Lower lobe of right lung (tissue), 2 donors: Measurements from ENCODE around the gene C13orf46. TPM values are rescaled to one million over a fixed set of nuclear protein-coding genes. Genes with fewer than 3 reads are reported as not detected.
A peak's percentile ranks its signal among the peaks of the same experiment; 100 is the strongest.

ENCODE experiments used
- ATAC-seq, 2 donors: fragments of 200-7000 bp; cut with Tn5 transposase; one replicate each; pipeline ENCODE4 v1.9.1; 2020 to 2022; ENCODE audit warnings: mild to moderate bottlenecking in 2 of 2, moderate library complexity in 2 of 2
- DNase-seq: peaks from one replicate; pipeline ENCODE4 v3.0.0-alpha.2; 2020
- H3K27ac ChIP-seq: fragments of 200-600 bp; one replicate; pipeline ENCODE4 v1.8.0; 2022
- H3K27me3 ChIP-seq: fragments of 200-600 bp; one replicate; pipeline ENCODE4 v1.8.0; 2022; ENCODE audit warnings: low read depth
- H3K36me3 ChIP-seq: fragments of 200-600 bp; one replicate; pipeline ENCODE4 v1.8.0; 2022; ENCODE audit warnings: mild to moderate bottlenecking
- H3K4me1 ChIP-seq: fragments of 200-600 bp; one replicate; pipeline ENCODE4 v1.8.0; 2022
- H3K4me3 ChIP-seq: fragments of 200-600 bp; one replicate; pipeline ENCODE4 v1.8.0; 2022; ENCODE audit warnings: mild to moderate bottlenecking
- H3K9me3 ChIP-seq: fragments of 200-600 bp; one replicate; pipeline ENCODE4 v1.8.0; 2022
- intact Hi-C: fragments of 100-400 bp; cut with DNase I; formaldehyde crosslinking; loops from one replicate; pipeline ENCODE4 v1.11.0; 2022
- total RNA-seq: library from RNA; stranded (reverse); fragmentation: NEBNext Ultra II Directional; extraction: Animal tissue kit (Norgen Biotek cat#: 25700); gene quantifications from one replicate; pipeline ENCODE4 v1.2.1, GENCODE V29; 2021
- TF ChIP-seq, protein P1 (sequence below): fragments of 200-600 bp; IDR thresholded peaks from one replicate; pipeline ENCODE4 v1.8.0; 2022; ENCODE audit warnings: antibody characterized with exemption, mild to moderate bottlenecking
- donor health status: DM: no; HTN: yes; CAD: no; lungs with severe emphysema.

C13orf46 gene
- total RNA-seq, 1 donor from 2014 or later = 14.0 TPM

DNA sequence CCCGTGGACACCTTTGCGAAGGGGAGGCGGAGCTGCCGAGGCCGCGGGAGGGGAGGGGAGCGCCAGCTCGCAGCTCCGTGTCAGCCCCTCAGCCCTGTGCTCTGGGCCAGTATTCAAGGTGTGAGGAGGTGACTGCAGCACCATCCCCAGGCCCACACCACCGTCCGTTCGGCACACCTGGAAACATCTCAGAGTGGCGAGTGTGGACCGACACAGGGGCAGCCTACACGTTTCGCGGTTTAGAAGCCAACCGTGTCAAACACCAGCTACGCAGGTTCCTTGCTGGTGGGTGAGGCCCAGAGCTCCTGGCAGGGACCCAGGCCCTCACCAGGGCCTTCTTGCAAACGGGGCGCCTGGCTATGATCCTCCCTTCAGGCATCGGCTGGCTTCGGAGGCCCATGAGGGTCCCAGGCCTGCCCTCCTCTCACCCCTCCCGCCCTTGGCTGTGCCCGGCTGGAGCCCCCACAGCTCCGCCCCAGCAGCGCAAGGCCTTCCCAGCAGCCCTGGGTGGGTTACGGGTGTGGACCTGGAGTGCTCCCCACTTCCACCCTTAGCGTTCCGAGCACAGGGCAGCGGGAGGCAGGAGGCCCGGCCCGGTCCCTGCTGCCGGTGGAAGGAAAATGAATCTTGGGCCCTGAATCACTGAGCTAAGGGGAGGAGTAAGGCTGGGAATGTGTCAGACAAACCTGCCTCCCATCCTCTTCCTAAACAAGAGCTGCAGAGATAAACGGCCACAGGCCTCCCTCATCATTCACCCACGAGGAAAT lies 1.2 kb downstream of the C13orf46 start:
- H3K27me3 ChIP-seq = no peaks in the 10 kb centered on the region
- no peak for ATAC-seq
- DNase-seq = peak; percentile 36
- TF ChIP-seq, protein P1, sequence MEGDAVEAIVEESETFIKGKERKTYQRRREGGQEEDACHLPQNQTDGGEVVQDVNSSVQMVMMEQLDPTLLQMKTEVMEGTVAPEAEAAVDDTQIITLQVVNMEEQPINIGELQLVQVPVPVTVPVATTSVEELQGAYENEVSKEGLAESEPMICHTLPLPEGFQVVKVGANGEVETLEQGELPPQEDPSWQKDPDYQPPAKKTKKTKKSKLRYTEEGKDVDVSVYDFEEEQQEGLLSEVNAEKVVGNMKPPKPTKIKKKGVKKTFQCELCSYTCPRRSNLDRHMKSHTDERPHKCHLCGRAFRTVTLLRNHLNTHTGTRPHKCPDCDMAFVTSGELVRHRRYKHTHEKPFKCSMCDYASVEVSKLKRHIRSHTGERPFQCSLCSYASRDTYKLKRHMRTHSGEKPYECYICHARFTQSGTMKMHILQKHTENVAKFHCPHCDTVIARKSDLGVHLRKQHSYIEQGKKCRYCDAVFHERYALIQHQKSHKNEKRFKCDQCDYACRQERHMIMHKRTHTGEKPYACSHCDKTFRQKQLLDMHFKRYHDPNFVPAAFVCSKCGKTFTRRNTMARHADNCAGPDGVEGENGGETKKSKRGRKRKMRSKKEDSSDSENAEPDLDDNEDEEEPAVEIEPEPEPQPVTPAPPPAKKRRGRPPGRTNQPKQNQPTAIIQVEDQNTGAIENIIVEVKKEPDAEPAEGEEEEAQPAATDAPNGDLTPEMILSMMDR = no peak
- H3K4me1 ChIP-seq = peaks cover 22% of the 10 kb centered on the region
- no peak overlapping the region for H3K27ac ChIP-seq
- H3K4me3 ChIP-seq = no peak overlapping the region
- intact Hi-C loops = no loop called here
- no peaks in the 10 kb centered on the region for H3K9me3 ChIP-seq
- H3K36me3 ChIP-seq = peaks cover 14% of the 10 kb centered on the region

DNA sequence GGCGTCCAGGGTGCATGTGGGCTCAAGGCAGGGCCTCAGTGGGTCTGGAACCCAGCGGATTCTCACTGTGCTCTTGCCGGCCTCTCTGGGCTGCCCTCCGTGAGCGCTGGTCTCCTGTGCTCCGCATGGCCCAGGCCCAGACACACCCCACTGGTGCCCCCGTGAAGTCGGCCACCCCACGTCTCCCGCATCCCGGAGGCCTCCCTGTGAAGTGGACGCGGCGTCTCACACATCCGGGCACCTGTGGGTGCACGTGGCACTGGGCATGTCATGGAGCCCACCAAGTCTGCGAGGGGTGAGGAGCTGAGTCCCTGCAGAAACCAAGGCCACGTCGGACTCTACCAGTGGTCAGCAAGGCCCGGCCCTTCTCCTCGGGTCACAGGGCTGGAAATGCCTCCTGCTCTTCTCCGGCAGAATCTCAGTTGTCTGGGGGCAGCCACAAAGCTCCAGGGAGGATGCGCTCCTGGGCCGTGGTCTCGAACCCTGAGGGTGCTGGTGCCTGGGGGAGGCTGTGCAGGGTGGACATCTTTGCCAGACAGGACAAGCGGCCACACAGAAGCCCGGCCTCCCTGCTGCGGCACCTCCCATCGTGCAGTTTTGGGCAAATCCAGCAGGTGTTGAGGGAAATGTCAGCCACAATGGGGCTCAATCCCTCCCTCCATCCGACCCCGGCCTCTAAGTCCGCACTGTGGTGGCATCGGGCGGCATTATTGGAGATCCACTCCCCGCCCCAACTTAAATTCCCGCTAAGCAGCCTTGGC lies 2.2 kb downstream of the C13orf46 start:
- Histone ChIP-seq H3K4me1 (peaks cover 14% of the 10 kb centered on the region), H3K36me3 (peaks cover 8% of the 10 kb centered on the region), H3K9me3 (no peaks in the 10 kb centered on the region), H3K27me3 (no peaks in the 10 kb centered on the region), H3K4me3 (no peak overlapping the region), H3K27ac (peak overlapping the region; percentile 80)
- DNase-seq (peak; percentile 46), ATAC-seq (no peak)
- intact Hi-C loops = no loop called here
- TF ChIP-seq, protein P1 = no peak

DNA sequence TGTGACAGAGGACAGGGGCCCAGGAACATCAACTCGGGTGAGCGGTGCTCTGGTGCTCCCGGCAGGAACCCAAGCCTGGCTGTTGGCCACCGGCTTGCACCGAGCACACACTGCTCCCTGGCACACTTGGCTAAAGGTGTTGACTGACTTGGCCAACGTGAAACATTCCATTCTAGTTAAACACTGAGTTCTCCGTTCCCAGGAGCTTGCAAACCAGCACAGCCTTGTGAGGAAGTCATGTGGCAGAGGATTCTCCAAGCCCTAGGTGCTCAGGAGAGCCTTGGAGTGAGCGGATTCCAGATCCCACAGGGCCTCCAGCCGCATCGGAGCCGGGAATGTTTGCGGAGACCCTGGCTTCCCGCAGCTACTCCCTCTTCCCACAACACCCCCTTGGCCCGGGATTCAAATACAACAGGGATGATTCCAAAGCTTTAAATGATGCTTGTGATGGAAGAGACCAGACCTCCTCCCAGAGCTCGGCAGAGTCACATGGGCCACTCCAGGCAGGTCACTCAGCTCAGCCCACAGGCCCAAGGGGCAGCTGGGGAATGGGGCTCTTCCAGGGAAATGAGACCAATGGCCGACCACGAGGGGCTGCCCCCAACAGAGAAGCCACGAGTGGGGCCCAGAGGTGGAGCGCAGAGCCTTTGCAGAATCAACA lies 2.9 kb downstream of the C13orf46 start:
- TF ChIP-seq, protein P1 = no peak
- Histone ChIP-seq H3K27me3 (no peaks in the 10 kb centered on the region), H3K4me3 (peak overlapping the region; percentile 13), H3K4me1 (peaks cover 12% of the 10 kb centered on the region), H3K27ac (peak overlapping the region; percentile 80), H3K36me3 (peaks cover 8% of the 10 kb centered on the region), H3K9me3 (no peaks in the 10 kb centered on the region)
- ATAC-seq (peak; percentile 90 to 92), DNase-seq (peak; percentile 79)
- intact Hi-C loops = no loop called here

DNA sequence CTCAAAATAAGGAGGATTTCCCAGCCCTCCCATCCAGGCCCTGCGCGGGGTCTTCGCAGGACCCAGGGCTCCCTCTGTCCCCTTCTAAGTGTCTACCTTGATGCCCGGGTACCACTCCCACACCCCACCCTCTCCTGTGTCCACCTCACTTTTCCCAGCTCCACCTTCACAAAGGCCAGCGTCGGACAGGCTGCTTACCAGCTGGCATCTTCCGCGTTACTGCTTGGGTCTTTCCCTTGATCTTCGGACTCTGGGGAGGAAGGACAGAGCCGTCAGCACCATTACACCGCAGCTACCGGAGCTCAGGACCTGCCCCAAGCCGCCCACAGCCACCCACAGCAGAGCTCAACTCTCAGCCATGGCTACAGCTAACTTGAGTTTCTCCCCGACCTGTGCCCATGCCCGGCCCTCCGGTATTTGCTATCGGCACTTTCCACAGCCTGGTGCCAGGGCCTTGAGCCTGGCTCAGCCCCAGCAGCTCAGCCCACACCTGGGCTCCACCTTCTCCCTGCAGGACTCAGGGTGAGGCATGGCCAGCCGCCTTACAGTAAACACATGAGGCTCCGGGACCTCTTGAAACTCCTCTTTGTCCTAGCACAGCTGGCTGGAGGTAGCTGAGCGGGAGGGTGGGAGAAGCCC lies 3.8 kb downstream of the C13orf46 start:
- peak; percentile 88 for DNase-seq
- peak in 1 of 2 donors; percentile 95 for ATAC-seq
- Histone ChIP-seq H3K27me3 (no peaks in the 10 kb centered on the region), H3K4me1 (peaks cover 12% of the 10 kb centered on the region), H3K9me3 (no peaks in the 10 kb centered on the region), H3K4me3 (peak overlapping the region; percentile 25), H3K27ac (peak overlapping the region; percentile 76), H3K36me3 (no peaks in the 10 kb centered on the region)
- TF ChIP-seq, protein P1 = no peak
- intact Hi-C loops = no loop called here

DNA sequence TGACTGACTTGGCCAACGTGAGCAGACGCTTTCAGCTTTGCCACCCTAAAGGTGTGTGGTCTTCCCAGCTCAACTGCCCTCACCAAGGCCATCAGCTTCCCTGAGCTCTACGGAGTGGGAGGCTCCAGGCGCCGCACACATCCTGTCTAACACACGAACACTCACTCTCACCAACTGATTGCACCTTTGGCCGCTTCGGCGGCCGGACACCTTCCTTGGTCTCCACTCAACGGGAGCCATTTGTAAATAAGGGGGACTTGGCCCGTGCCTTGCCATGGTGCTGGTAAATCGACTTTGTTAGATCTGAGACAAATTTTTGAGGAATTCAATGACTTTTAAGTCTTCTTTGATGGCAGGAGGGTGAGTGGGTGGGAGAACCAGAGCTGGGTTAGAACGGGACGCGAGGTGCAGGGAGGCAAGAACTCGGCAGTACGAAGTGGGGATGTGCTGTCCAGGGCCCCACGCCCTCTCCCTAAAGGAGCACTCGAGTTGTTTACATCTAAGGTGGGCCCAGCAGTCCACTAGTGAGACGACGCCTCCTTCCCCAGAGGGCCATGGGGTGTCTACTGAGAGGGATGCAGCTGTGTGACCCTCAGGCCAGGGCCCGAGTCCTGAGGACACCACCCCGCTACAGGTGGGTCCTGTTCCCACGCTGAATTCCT lies 4.4 kb downstream of the C13orf46 start:
- ATAC-seq (no peak), DNase-seq (peak; percentile 39)
- Histone ChIP-seq H3K27ac (peak overlapping the region; percentile 76), H3K4me1 (peaks cover 12% of the 10 kb centered on the region), H3K4me3 (peak overlapping the region; percentile 25), H3K9me3 (no peaks in the 10 kb centered on the region), H3K27me3 (no peaks in the 10 kb centered on the region), H3K36me3 (no peaks in the 10 kb centered on the region)
- intact Hi-C loops = no loop called here
- TF ChIP-seq, protein P1 = no peak
